Ovary (tissue), 3 donors: ENCODE results near the gene C1orf116.

Experiments used
- EP300 ChIP-seq: sonication (generic); formaldehyde crosslinking; IDR thresholded peaks from one replicate; pipeline ENCODE4 v1.6.1; 2017; ENCODE audit warnings: antibody characterized with exemption
- POLR2A ChIP-seq: fragments of 450-650 bp; IDR thresholded peaks from one replicate; pipeline ENCODE4 v1.6.1; 2017; ENCODE audit warnings: antibody characterized with exemption, mild to moderate bottlenecking, moderate library complexity
- TF ChIP-seq, protein P1 (sequence below), 3 donors: fragments of 450-650 bp in 2 of 3; fragments of 200-600 bp in 1 of 3; IDR thresholded peaks; one replicate each; pipeline versions ENCODE4 v1.5.1 to v1.8.0; 2016 to 2022; ENCODE audit warnings: antibody characterized with exemption in 3 of 3, mild to moderate bottlenecking in 1 of 3
- donor health status: DM: no; HTN: no; CAD: no.

DNA sequence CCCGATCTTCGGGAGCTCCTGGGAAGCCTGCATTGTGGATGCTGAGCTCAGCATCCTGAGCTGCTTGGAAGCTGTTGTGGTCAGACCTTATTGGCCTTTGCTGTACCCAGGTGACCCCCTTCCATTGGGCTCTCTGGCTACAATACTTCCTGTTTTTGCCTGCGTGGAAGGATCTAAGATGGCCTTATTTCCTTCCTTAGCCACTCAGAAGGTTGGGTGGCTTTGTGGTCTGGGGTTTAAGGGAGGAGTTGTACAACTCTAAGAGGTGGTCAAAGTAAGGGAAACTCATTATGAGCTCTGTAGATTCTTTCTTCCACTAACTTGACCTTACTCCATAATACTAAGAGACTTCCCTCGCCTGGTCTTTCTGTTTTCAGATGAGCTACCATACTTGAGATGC lies 38.3 kb upstream of the C1orf116 start:
- no peak for TF ChIP-seq POLR2A
- TF ChIP-seq, protein P1, sequence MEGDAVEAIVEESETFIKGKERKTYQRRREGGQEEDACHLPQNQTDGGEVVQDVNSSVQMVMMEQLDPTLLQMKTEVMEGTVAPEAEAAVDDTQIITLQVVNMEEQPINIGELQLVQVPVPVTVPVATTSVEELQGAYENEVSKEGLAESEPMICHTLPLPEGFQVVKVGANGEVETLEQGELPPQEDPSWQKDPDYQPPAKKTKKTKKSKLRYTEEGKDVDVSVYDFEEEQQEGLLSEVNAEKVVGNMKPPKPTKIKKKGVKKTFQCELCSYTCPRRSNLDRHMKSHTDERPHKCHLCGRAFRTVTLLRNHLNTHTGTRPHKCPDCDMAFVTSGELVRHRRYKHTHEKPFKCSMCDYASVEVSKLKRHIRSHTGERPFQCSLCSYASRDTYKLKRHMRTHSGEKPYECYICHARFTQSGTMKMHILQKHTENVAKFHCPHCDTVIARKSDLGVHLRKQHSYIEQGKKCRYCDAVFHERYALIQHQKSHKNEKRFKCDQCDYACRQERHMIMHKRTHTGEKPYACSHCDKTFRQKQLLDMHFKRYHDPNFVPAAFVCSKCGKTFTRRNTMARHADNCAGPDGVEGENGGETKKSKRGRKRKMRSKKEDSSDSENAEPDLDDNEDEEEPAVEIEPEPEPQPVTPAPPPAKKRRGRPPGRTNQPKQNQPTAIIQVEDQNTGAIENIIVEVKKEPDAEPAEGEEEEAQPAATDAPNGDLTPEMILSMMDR (IDR thresholded peaks at IDR 0.05), result no peak
- TF ChIP-seq EP300, result no peak
